Measurements from ENCODE around the gene NRXN3. TPM values are rescaled to one million over a fixed set of nuclear protein-coding genes. Genes with fewer than 3 reads are reported as not detected.

NRXN3 gene
- total RNA-seq, 1 donor: 2.5 TPM

GRCh38 chr14:78325911-78326310 lies 155.7 kb downstream of the NRXN3 start:
- Histone ChIP-seq H4K20me1 (ENCODE audit: insufficient read depth, low read length) (no peaks in the 10 kb centered on the region), H2AFZ (ENCODE audit: low read length) (no peak overlapping the region), H3K4me1 (ENCODE audit: insufficient read depth, low read length) (no peaks in the 10 kb centered on the region), H3K4me3 (ENCODE audit: insufficient read depth, low read length) (no peak overlapping the region), H3K27me3 (ENCODE audit: insufficient read depth, low read length) (no peaks in the 10 kb centered on the region), H3K79me2 (ENCODE audit: insufficient read depth, low read length) (no peaks in the 10 kb centered on the region), H3K4me2 (ENCODE audit: insufficient read depth, low read length) (no peak overlapping the region), H3K36me3 (ENCODE audit: insufficient read depth, low read length) (no peaks in the 10 kb centered on the region), H3K9me3 (ENCODE audit: low read depth, low read length) (no peaks in the 10 kb centered on the region), H3K27ac (ENCODE audit: low read depth, low read length) (no peak overlapping the region)
- DNase-seq (ENCODE audit: insufficient read length, low spot score, missing footprints): no peak
- TF ChIP-seq, protein P1, sequence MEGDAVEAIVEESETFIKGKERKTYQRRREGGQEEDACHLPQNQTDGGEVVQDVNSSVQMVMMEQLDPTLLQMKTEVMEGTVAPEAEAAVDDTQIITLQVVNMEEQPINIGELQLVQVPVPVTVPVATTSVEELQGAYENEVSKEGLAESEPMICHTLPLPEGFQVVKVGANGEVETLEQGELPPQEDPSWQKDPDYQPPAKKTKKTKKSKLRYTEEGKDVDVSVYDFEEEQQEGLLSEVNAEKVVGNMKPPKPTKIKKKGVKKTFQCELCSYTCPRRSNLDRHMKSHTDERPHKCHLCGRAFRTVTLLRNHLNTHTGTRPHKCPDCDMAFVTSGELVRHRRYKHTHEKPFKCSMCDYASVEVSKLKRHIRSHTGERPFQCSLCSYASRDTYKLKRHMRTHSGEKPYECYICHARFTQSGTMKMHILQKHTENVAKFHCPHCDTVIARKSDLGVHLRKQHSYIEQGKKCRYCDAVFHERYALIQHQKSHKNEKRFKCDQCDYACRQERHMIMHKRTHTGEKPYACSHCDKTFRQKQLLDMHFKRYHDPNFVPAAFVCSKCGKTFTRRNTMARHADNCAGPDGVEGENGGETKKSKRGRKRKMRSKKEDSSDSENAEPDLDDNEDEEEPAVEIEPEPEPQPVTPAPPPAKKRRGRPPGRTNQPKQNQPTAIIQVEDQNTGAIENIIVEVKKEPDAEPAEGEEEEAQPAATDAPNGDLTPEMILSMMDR (IDR thresholded peaks at IDR 0.05; ENCODE audit: extremely low read depth, low read depth, low read length): no peak

DNA sequence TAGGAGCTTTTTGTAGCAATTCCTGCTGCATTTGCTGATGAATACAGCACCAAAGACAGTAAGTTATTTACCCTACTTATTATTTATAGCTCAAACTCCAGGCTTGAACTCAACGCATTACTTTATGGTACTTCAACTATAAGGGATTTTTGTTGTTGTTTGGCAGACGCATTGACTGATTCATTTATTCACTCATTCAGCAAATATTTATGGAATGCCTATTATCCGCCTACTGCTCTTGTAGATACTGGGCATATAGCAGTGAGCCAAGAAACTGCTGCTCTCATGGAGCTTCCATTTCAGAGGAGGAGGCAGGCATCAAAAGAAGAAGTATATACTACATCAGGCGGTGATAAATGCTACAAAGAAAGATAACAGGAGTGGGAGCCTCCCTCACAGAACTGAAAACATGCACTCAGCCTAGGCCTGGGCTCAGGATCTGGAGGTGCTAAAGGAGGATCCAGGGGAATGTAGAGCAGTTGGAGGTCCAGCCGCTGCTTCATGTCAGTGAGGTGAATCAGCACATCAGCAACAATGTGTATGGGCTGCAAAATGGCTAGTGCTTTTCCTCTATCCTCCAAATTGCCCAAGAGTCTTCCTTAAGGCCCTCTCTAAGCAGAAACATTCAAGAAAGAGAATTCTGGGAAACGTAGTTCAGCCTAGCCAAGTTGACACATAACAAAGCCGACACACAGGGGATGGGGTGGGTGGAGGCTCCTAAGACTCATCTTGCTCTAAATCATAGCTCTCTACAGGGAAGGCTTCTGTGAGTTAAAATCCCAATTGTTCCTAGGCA lies 157.5 kb downstream of the NRXN3 start:
- no peak overlapping the region for H2AFZ ChIP-seq (ENCODE audit: low read length)
- no peaks in the 10 kb centered on the region for H3K36me3 ChIP-seq (ENCODE audit: insufficient read depth, low read length)
- DNase-seq (ENCODE audit: insufficient read length, low spot score, missing footprints): no peak
- no peaks in the 10 kb centered on the region for H3K79me2 ChIP-seq (ENCODE audit: insufficient read depth, low read length)
- H3K4me1 ChIP-seq (ENCODE audit: insufficient read depth, low read length): no peaks in the 10 kb centered on the region
- TF ChIP-seq, protein P1 (IDR thresholded peaks at IDR 0.05; ENCODE audit: extremely low read depth, low read depth, low read length): no peak
- no peaks in the 10 kb centered on the region for H4K20me1 ChIP-seq (ENCODE audit: insufficient read depth, low read length)
- no peaks in the 10 kb centered on the region for H3K27me3 ChIP-seq (ENCODE audit: insufficient read depth, low read length)
- H3K4me2 ChIP-seq (ENCODE audit: insufficient read depth, low read length): no peak overlapping the region
- no peaks in the 10 kb centered on the region for H3K9me3 ChIP-seq (ENCODE audit: low read depth, low read length)
- no peak overlapping the region for H3K27ac ChIP-seq (ENCODE audit: low read depth, low read length)
- no peak overlapping the region for H3K4me3 ChIP-seq (ENCODE audit: insufficient read depth, low read length)

- H3K9me3 ChIP-seq (ENCODE audit: low read depth, low read length): no peaks in the 10 kb centered on the region
- H3K4me1 ChIP-seq (ENCODE audit: insufficient read depth, low read length): no peaks in the 10 kb centered on the region
- no peak overlapping the region for H3K4me3 ChIP-seq (ENCODE audit: insufficient read depth, low read length)
- no peak overlapping the region for H3K4me2 ChIP-seq (ENCODE audit: insufficient read depth, low read length)
- H3K27me3 ChIP-seq (ENCODE audit: insufficient read depth, low read length): no peaks in the 10 kb centered on the region
- no peak overlapping the region for H3K27ac ChIP-seq (ENCODE audit: low read depth, low read length)
- no peak for DNase-seq (ENCODE audit: insufficient read length, low spot score, missing footprints)
- no peaks in the 10 kb centered on the region for H4K20me1 ChIP-seq (ENCODE audit: insufficient read depth, low read length)
- H3K36me3 ChIP-seq (ENCODE audit: insufficient read depth, low read length): no peaks in the 10 kb centered on the region
- TF ChIP-seq, protein P1 (IDR thresholded peaks at IDR 0.05; ENCODE audit: extremely low read depth, low read depth, low read length): no peak
- H2AFZ ChIP-seq (ENCODE audit: low read length): no peak overlapping the region
- no peaks in the 10 kb centered on the region for H3K79me2 ChIP-seq (ENCODE audit: insufficient read depth, low read length)
Observed at GRCh38 chr14:78329371-78329770, 159.2 kb downstream of the NRXN3 start.

GRCh38 chr14:78335531-78335930 lies 165.4 kb downstream of the NRXN3 start:
- Histone ChIP-seq H3K36me3 (ENCODE audit: insufficient read depth, low read length) (no peaks in the 10 kb centered on the region), H3K4me3 (ENCODE audit: insufficient read depth, low read length) (no peak overlapping the region), H3K27ac (ENCODE audit: low read depth, low read length) (no peak overlapping the region), H3K4me1 (ENCODE audit: insufficient read depth, low read length) (no peaks in the 10 kb centered on the region), H3K27me3 (ENCODE audit: insufficient read depth, low read length) (no peaks in the 10 kb centered on the region), H3K4me2 (ENCODE audit: insufficient read depth, low read length) (no peak overlapping the region), H4K20me1 (ENCODE audit: insufficient read depth, low read length) (no peaks in the 10 kb centered on the region), H3K79me2 (ENCODE audit: insufficient read depth, low read length) (no peaks in the 10 kb centered on the region), H2AFZ (ENCODE audit: low read length) (no peak overlapping the region), H3K9me3 (ENCODE audit: low read depth, low read length) (no peaks in the 10 kb centered on the region)
- TF ChIP-seq, protein P1 (IDR thresholded peaks at IDR 0.05; ENCODE audit: extremely low read depth, low read depth, low read length): no peak
- no peak for DNase-seq (ENCODE audit: insufficient read length, low spot score, missing footprints)

Data from osteoblast (primary cell).